ENCODE measurements around the gene OBSCN. TPM values are rescaled to one million over a fixed set of nuclear protein-coding genes. Genes with fewer than 3 reads are reported as not detected.

OBSCN gene
- total and polyA plus RNA-seq, 2 of the 13 experiments (the other 11 are each of a cell fraction or from before 2014, with no cell fraction given): 0.20 TPM

DNA sequence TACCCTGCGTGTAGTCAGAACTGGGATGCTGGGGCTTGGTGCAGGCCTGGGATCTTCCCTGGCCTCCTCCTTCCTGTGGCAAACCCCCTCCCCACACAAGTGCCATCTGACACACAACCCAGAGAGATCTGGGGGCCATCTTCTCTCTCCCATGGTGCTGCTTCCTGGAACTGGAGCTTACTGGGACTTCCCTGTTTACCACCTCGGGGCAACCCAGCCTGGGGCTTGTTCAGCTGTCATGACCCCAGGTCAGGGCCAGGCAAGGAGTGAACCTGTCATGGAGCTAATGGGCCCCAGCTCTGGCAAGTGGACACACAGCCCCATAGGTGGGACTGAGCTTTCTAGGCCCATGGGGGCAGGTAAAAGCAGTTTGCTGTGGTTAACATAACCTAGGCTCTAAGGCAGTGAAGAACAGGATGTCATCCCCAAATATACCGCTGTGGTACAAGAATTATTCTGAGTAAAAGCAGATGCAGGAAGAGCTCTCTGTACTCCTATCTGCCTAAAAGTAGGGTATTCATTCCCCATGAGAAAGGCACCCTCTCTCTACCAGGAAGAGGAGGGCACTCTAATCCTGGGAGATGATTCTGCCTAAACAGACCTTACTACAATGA is 196.4 kb downstream of the OBSCN start (continued):
- TF ChIP-seq, protein P1, sequence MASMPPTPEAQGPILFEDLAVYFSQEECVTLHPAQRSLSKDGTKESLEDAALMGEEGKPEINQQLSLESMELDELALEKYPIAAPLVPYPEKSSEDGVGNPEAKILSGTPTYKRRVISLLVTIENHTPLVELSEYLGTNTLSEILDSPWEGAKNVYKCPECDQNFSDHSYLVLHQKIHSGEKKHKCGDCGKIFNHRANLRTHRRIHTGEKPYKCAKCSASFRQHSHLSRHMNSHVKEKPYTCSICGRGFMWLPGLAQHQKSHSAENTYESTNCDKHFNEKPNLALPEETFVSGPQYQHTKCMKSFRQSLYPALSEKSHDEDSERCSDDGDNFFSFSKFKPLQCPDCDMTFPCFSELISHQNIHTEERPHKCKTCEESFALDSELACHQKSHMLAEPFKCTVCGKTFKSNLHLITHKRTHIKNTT (CRISPR knock-in tag; IDR thresholded peaks at IDR 0.05): no peak
- TF ChIP-seq, protein P2, sequence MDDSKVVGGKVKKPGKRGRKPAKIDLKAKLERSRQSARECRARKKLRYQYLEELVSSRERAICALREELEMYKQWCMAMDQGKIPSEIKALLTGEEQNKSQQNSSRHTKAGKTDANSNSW (CRISPR knock-in tag; IDR thresholded peaks at IDR 0.05; ENCODE audit: borderline replicate concordance): no peak
- peak; percentile 21; the same call in 1 of the 2 replicates for TF ChIP-seq ZSCAN21 (CRISPR knock-in tag; IDR thresholded peaks at IDR 0.05; ENCODE audit: borderline replicate concordance)
- TF ChIP-seq, protein P3, sequence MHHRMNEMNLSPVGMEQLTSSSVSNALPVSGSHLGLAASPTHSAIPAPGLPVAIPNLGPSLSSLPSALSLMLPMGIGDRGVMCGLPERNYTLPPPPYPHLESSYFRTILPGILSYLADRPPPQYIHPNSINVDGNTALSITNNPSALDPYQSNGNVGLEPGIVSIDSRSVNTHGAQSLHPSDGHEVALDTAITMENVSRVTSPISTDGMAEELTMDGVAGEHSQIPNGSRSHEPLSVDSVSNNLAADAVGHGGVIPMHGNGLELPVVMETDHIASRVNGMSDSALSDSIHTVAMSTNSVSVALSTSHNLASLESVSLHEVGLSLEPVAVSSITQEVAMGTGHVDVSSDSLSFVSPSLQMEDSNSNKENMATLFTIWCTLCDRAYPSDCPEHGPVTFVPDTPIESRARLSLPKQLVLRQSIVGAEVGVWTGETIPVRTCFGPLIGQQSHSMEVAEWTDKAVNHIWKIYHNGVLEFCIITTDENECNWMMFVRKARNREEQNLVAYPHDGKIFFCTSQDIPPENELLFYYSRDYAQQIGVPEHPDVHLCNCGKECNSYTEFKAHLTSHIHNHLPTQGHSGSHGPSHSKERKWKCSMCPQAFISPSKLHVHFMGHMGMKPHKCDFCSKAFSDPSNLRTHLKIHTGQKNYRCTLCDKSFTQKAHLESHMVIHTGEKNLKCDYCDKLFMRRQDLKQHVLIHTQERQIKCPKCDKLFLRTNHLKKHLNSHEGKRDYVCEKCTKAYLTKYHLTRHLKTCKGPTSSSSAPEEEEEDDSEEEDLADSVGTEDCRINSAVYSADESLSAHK (CRISPR knock-in tag; IDR thresholded peaks at IDR 0.05; ENCODE audit: borderline replicate concordance): no peak
- TF ChIP-seq NFIC (IDR thresholded peaks at IDR 0.05; ENCODE audit: low read length): no peak
- no peak for TF ChIP-seq AGO2 (optimal IDR thresholded peaks at IDR 0.05; ENCODE audit: low read depth, low read length)
- no peak for TF ChIP-seq ZC3H13 (CRISPR knock-in tag; IDR thresholded peaks at IDR 0.05)
- no peak for TF ChIP-seq ZNF530 (CRISPR knock-in tag; IDR thresholded peaks at IDR 0.05; ENCODE audit: low read depth)
- TF ChIP-seq SMAD9 (CRISPR knock-in tag; IDR thresholded peaks at IDR 0.05): no peak
- TF ChIP-seq RFX1 (IDR thresholded peaks at IDR 0.05): no peak
- no peak for TF ChIP-seq ZNF816 (CRISPR knock-in tag; IDR thresholded peaks at IDR 0.05; ENCODE audit: borderline replicate concordance)
- no peak for TF ChIP-seq REPIN1 (CRISPR knock-in tag; IDR thresholded peaks at IDR 0.05; ENCODE audit: borderline replicate concordance, low read depth)
- TF ChIP-seq ZNF572 (CRISPR knock-in tag; IDR thresholded peaks at IDR 0.05): no peak
- no peak for TF ChIP-seq SP1 (IDR thresholded peaks at IDR 0.05)
- TF ChIP-seq SP1 (CRISPR knock-in tag; IDR thresholded peaks at IDR 0.05): no peak
- TF ChIP-seq, protein P4, sequence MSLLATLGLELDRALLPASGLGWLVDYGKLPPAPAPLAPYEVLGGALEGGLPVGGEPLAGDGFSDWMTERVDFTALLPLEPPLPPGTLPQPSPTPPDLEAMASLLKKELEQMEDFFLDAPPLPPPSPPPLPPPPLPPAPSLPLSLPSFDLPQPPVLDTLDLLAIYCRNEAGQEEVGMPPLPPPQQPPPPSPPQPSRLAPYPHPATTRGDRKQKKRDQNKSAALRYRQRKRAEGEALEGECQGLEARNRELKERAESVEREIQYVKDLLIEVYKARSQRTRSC (CRISPR knock-in tag; IDR thresholded peaks at IDR 0.05; ENCODE audit: low read depth): no peak
- no peak for TF ChIP-seq ZNF607 (CRISPR knock-in tag; IDR thresholded peaks at IDR 0.05; ENCODE audit: borderline replicate concordance)
- TF ChIP-seq, protein P5, sequence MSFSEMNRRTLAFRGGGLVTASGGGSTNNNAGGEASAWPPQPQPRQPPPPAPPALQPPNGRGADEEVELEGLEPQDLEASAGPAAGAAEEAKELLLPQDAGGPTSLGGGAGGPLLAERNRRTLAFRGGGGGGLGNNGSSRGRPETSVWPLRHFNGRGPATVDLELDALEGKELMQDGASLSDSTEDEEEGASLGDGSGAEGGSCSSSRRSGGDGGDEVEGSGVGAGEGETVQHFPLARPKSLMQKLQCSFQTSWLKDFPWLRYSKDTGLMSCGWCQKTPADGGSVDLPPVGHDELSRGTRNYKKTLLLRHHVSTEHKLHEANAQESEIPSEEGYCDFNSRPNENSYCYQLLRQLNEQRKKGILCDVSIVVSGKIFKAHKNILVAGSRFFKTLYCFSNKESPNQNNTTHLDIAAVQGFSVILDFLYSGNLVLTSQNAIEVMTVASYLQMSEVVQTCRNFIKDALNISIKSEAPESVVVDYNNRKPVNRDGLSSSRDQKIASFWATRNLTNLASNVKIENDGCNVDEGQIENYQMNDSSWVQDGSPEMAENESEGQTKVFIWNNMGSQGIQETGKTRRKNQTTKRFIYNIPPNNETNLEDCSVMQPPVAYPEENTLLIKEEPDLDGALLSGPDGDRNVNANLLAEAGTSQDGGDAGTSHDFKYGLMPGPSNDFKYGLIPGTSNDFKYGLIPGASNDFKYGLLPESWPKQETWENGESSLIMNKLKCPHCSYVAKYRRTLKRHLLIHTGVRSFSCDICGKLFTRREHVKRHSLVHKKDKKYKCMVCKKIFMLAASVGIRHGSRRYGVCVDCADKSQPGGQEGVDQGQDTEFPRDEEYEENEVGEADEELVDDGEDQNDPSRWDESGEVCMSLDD (CRISPR knock-in tag; IDR thresholded peaks at IDR 0.05; ENCODE audit: borderline replicate concordance): no peak
- no peak for TF ChIP-seq ZMYM4 (CRISPR knock-in tag; IDR thresholded peaks at IDR 0.05)
- TF ChIP-seq ZNF616 (CRISPR knock-in tag; IDR thresholded peaks at IDR 0.05; ENCODE audit: low read depth): no peak
- no peak for TF ChIP-seq ZFP62 (CRISPR knock-in tag; IDR thresholded peaks at IDR 0.05)
- no peak for TF ChIP-seq HOXA9 (CRISPR knock-in tag; IDR thresholded peaks at IDR 0.05; ENCODE audit: borderline replicate concordance)
- no peak for TF ChIP-seq ZSCAN20 (CRISPR knock-in tag; IDR thresholded peaks at IDR 0.05; ENCODE audit: borderline replicate concordance)
- no peak for TF ChIP-seq ZNF775 (CRISPR knock-in tag; IDR thresholded peaks at IDR 0.05; ENCODE audit: borderline replicate concordance)
- no peak for TF ChIP-seq ZNF263 (CRISPR knock-in tag; IDR thresholded peaks at IDR 0.05)
